ENCODE data around the gene CNOT11. TPM values are rescaled to one million over a fixed set of nuclear protein-coding genes. Genes with fewer than 3 reads are reported as not detected.
A peak's percentile ranks its signal among the peaks of the same experiment; 100 is the strongest.

CNOT11 gene
- total RNA-seq, 1 donor from 2014 or later, result 20.1 TPM

Small RNA genes within 50 kb of the gene (microRNA-seq; reads per million reads assigned to microRNA genes)
- gene MIR5696 (ENCODE audit: borderline number of aligned reads, borderline replicate concordance), result not detected

Small RNA genes within 50 kb of the gene (small RNA-seq; reads per million reads assigned to genes)
- 0.43 reads per million for gene MIR5696
- gene SNORD89, result 1,205 reads per million, percentile 99 among the genes with 10 or more reads in this experiment

Other genes starting within 250 kb of the CNOT11 start
- 72.2 TPM for gene TBC1D8, start 101.5 kb upstream of the CNOT11 start, total RNA-seq
- 89.4 TPM for gene RNF149, start 55.8 kb downstream of the CNOT11 start, total RNA-seq
- gene CREG2, start 134.6 kb downstream of the CNOT11 start, total RNA-seq, result 0.25 TPM
- 1.2 TPM for gene RFX8, start 222.2 kb downstream of the CNOT11 start, total RNA-seq